ENCODE results near the gene MRPS18A. TPM values are rescaled to one million over a fixed set of nuclear protein-coding genes. Genes with fewer than 3 reads are reported as not detected.

Gene MRPS18A
- total and polyA plus RNA-seq, 4 donors = 36.4 to 48.4 (median 38.5) TPM

GRCh38 chr6:43710576-43710975 is 23.0 kb upstream of the MRPS18A start:
- no peaks in the 10 kb centered on the region for H3K27me3 ChIP-seq (ENCODE audit: control insufficient read depth in 3 of 3, insufficient read depth in 3 of 3, low read length in 2 of 3)
- DNase-seq (peak in 1 of 3 donors; percentile 7), ATAC-seq (ENCODE audit: insufficient read depth, low FRiP score) (no peak)
- no peak overlapping the region for H3K4me3 ChIP-seq
- no peaks in the 10 kb centered on the region for H3K9me3 ChIP-seq (ENCODE audit: control insufficient read depth in 4 of 4, insufficient read depth in 3 of 4, low read length in 3 of 4)
- peaks cover 0 to 74% (median 24%) of the 10 kb centered on the region in 5 donors for H3K4me1 ChIP-seq (ENCODE audit: control insufficient read depth in 5 of 5, insufficient read depth in 5 of 5, low read length in 5 of 5)
- no peak for TF ChIP-seq CTCF (IDR thresholded peaks at IDR 0.05; ENCODE audit: control extremely low read depth, extremely low read depth)
- H3K9ac ChIP-seq (ENCODE audit: insufficient read depth in 1 of 2, low read length in 2 of 2) = no peak overlapping the region
- no peak overlapping the region for H3K27ac ChIP-seq (ENCODE audit: low read depth in 1 of 2, low read length in 1 of 2)
- H3K36me3 ChIP-seq (ENCODE audit: control insufficient read depth in 4 of 4, insufficient read depth in 4 of 4, low read length in 4 of 4) = no peaks in the 10 kb centered on the region
- WGBS, 2 donors = 89 to 93% methylated on average over 4 of the region's 4 CpGs

- no peaks in the 10 kb centered on the region for H3K27me3 ChIP-seq (ENCODE audit: control insufficient read depth in 3 of 3, insufficient read depth in 3 of 3, low read length in 2 of 3)
- no peak overlapping the region for H3K4me3 ChIP-seq
- TF ChIP-seq CTCF (IDR thresholded peaks at IDR 0.05; ENCODE audit: control extremely low read depth, extremely low read depth) = no peak
- 78 to 83% methylated on average over 7 of the region's 7 CpGs for whole genome bisulfite sequencing, 2 donors
- no peak overlapping the region for H3K9ac ChIP-seq (ENCODE audit: insufficient read depth in 1 of 2, low read length in 2 of 2)
- H3K36me3 ChIP-seq (ENCODE audit: control insufficient read depth in 4 of 4, insufficient read depth in 4 of 4, low read length in 4 of 4) = no peaks in the 10 kb centered on the region
- ATAC-seq (ENCODE audit: insufficient read depth, low FRiP score) = no peak
- no peaks in the 10 kb centered on the region for H3K9me3 ChIP-seq (ENCODE audit: control insufficient read depth in 4 of 4, insufficient read depth in 3 of 4, low read length in 3 of 4)
- peaks cover 0 to 74% (median 16%) of the 10 kb centered on the region in 5 donors for H3K4me1 ChIP-seq (ENCODE audit: control insufficient read depth in 5 of 5, insufficient read depth in 5 of 5, low read length in 5 of 5)
- peak overlapping the region; percentile 61 to 64 for H3K27ac ChIP-seq (ENCODE audit: low read depth in 1 of 2, low read length in 1 of 2)
- DNase-seq = peak in 1 of 3 donors; percentile 22
Measured at GRCh38 chr6:43709654-43710303, 22.2 kb upstream of the MRPS18A start.

- H3K27ac ChIP-seq (ENCODE audit: low read depth in 1 of 2, low read length in 1 of 2) = peak overlapping the region; percentile 17 to 61
- no peak overlapping the region for H3K9ac ChIP-seq (ENCODE audit: insufficient read depth in 1 of 2, low read length in 2 of 2)
- no peak for TF ChIP-seq CTCF (IDR thresholded peaks at IDR 0.05; ENCODE audit: control extremely low read depth, extremely low read depth)
- H3K4me1 ChIP-seq (ENCODE audit: control insufficient read depth in 5 of 5, insufficient read depth in 5 of 5, low read length in 5 of 5) = peaks cover 0 to 70% (median 13%) of the 10 kb centered on the region in 5 donors
- H3K36me3 ChIP-seq (ENCODE audit: control insufficient read depth in 4 of 4, insufficient read depth in 4 of 4, low read length in 4 of 4) = no peaks in the 10 kb centered on the region
- no peaks in the 10 kb centered on the region for H3K9me3 ChIP-seq (ENCODE audit: control insufficient read depth in 4 of 4, insufficient read depth in 3 of 4, low read length in 3 of 4)
- H3K4me3 ChIP-seq = no peak overlapping the region
- DNase-seq = peak; percentile 70 to 87 (median 72)
- WGBS, 2 donors = 38 to 54% methylated on average over 5 of the region's 5 CpGs
- no peaks in the 10 kb centered on the region for H3K27me3 ChIP-seq (ENCODE audit: control insufficient read depth in 3 of 3, insufficient read depth in 3 of 3, low read length in 2 of 3)
- ATAC-seq (ENCODE audit: insufficient read depth, low FRiP score) = peak; percentile 54
Measured at GRCh38 chr6:43708860-43709653, 21.5 kb upstream of the MRPS18A start.
